ENCODE measurements around the gene TMEM204. TPM values are rescaled to one million over a fixed set of nuclear protein-coding genes. Genes with fewer than 3 reads are reported as not detected.

The TMEM204 gene
- total RNA-seq, 1 experiment from 2014 or later, result not detected

DNA sequence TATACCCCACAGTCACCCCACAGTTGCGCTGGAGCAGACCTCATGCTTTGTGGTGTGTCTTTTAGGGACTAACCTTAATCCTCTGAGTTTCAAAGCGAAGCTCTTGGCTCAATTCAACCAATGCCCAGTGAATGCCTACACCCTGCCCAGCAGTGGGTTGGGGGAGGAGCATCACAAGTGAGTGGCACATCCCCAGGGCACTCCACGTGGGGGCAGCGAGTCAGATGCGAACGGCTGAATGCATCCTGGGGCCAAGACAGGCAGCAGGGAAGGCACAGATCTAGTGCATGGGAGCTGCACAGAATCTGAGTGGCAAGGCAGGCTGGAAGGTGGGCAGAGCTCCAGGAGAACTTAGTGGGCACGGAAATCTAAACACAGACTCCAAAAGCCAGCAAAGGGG is 39.2 kb downstream of the TMEM204 start:
- Histone ChIP-seq H2AFZ (ENCODE audit: low read length) (no peak overlapping the region), H3K36me3 (ENCODE audit: insufficient read depth, low read length) (no peaks in the 10 kb centered on the region; the same call in 1 of the 2 replicates), H3K4me2 (ENCODE audit: low read depth, low read length, poor library complexity, severe bottlenecking) (no peak overlapping the region), H3K27me3 (ENCODE audit: low read length) (no peaks in the 10 kb centered on the region), H3K27ac (ENCODE audit: low read length) (no peak overlapping the region), H3K9ac (ENCODE audit: low read length) (no peak overlapping the region), H3K9me2 (replicated peaks; ENCODE audit: insufficient read depth, low read length) (no peaks in the 10 kb centered on the region), H3K4me1 (ENCODE audit: low read length) (no peaks in the 10 kb centered on the region), H3K4me3 (ENCODE audit: low read length) (no peak overlapping the region), H3K79me2 (ENCODE audit: low read length) (no peaks in the 10 kb centered on the region), H3K9me3 (ENCODE audit: low read length) (no peaks in the 10 kb centered on the region; the same call in 1 of the 2 replicates), H4K20me1 (ENCODE audit: insufficient read depth, low read depth, low read length) (no peaks in the 10 kb centered on the region)
- DNase-seq, result no peak

DNA sequence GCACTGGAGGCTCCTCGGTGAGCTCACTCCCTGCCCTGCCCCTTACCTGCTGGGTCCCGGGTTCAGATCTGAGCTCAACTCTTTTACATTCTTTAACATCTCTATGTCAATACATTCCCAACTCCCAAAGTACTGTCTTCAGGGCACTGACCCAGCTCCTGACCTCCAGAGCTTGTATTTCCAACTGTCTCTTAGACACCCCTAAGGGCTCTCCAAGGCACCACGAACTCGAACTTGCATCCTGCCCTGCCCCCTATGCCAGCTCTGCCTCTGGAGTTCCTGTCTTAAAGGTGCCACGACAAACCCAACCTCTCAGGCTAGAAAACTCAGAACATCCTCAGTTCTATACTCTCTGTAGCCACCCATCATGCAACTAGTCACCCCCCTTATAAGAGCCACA is 39.8 kb downstream of the TMEM204 start:
- H3K9me2 ChIP-seq (replicated peaks; ENCODE audit: insufficient read depth, low read length), result no peaks in the 10 kb centered on the region
- no peak overlapping the region for H2AFZ ChIP-seq (ENCODE audit: low read length)
- no peak overlapping the region for H3K9ac ChIP-seq (ENCODE audit: low read length)
- H3K4me2 ChIP-seq (ENCODE audit: low read depth, low read length, poor library complexity, severe bottlenecking), result no peak overlapping the region
- no peak for DNase-seq
- no peak overlapping the region for H3K27ac ChIP-seq (ENCODE audit: low read length)
- no peaks in the 10 kb centered on the region; the same call in 1 of the 2 replicates for H3K36me3 ChIP-seq (ENCODE audit: insufficient read depth, low read length)
- no peaks in the 10 kb centered on the region; the same call in 1 of the 2 replicates for H3K9me3 ChIP-seq (ENCODE audit: low read length)
- H3K4me1 ChIP-seq (ENCODE audit: low read length), result no peaks in the 10 kb centered on the region
- H3K27me3 ChIP-seq (ENCODE audit: low read length), result no peaks in the 10 kb centered on the region
- H4K20me1 ChIP-seq (ENCODE audit: insufficient read depth, low read depth, low read length), result no peaks in the 10 kb centered on the region
- H3K4me3 ChIP-seq (ENCODE audit: low read length), result no peak overlapping the region
- no peaks in the 10 kb centered on the region for H3K79me2 ChIP-seq (ENCODE audit: low read length)

DNA sequence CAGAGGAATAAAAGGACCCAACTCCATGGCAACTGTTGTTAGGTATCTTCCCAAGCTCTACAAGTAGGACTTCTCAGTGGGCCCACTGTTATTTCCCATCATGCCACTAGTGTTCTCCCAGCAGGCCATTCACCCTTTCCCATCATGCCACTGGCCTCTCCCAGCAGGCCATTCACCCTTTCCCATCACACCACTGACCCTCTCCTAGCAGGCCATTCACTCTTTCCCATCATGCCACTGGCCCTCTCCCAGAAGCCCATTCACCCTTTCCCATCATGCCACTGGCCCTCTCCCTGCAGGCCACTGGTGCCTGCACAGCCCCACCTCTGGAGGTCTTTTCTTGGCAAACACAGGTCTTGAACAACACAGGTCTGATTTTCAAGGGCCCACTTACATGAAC is 42.1 kb downstream of the TMEM204 start:
- DNase-seq, result no peak
- Histone ChIP-seq H3K9me2 (replicated peaks; ENCODE audit: insufficient read depth, low read length) (no peaks in the 10 kb centered on the region), H3K4me2 (ENCODE audit: low read depth, low read length, poor library complexity, severe bottlenecking) (no peak overlapping the region), H3K27ac (ENCODE audit: low read length) (no peak overlapping the region), H3K4me1 (ENCODE audit: low read length) (no peaks in the 10 kb centered on the region), H4K20me1 (ENCODE audit: insufficient read depth, low read depth, low read length) (no peaks in the 10 kb centered on the region), H3K36me3 (ENCODE audit: insufficient read depth, low read length) (no peaks in the 10 kb centered on the region; the same call in 1 of the 2 replicates), H3K4me3 (ENCODE audit: low read length) (no peak overlapping the region), H3K9ac (ENCODE audit: low read length) (no peak overlapping the region), H3K79me2 (ENCODE audit: low read length) (no peaks in the 10 kb centered on the region), H3K9me3 (ENCODE audit: low read length) (no peaks in the 10 kb centered on the region; the same call in 1 of the 2 replicates), H3K27me3 (ENCODE audit: low read length) (no peaks in the 10 kb centered on the region), H2AFZ (ENCODE audit: low read length) (no peak overlapping the region)

DNA sequence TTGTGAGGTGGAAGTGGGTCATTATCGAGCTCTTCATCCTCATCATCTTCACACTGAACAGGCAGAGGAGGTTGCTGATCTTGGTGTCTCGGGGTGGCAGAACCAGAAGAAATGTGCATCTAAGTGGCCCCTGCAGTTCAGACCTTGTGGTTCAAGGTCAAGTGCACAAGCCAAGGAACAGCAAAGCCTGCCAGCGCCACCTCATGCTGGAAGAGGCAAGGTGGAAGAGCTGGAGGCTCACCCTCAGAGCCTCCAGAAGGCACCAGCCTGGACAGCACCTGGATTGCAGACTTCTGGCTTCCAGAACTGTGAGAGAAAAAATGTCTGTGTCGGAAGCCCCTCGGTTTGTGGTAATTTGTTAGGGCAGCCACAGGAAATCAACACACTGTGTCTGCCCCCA is 45.7 kb downstream of the TMEM204 start:
- no peaks in the 10 kb centered on the region for H3K79me2 ChIP-seq (ENCODE audit: low read length)
- H3K27me3 ChIP-seq (ENCODE audit: low read length), result no peaks in the 10 kb centered on the region
- no peak overlapping the region for H3K4me2 ChIP-seq (ENCODE audit: low read depth, low read length, poor library complexity, severe bottlenecking)
- DNase-seq, result no peak
- H2AFZ ChIP-seq (ENCODE audit: low read length), result no peak overlapping the region
- no peaks in the 10 kb centered on the region for H3K4me1 ChIP-seq (ENCODE audit: low read length)
- no peaks in the 10 kb centered on the region for H4K20me1 ChIP-seq (ENCODE audit: insufficient read depth, low read depth, low read length)
- H3K27ac ChIP-seq (ENCODE audit: low read length), result no peak overlapping the region
- no peak overlapping the region for H3K9ac ChIP-seq (ENCODE audit: low read length)
- H3K4me3 ChIP-seq (ENCODE audit: low read length), result no peak overlapping the region
- H3K9me3 ChIP-seq (ENCODE audit: low read length), result no peaks in the 10 kb centered on the region; the same call in 1 of the 2 replicates
- H3K9me2 ChIP-seq (replicated peaks; ENCODE audit: insufficient read depth, low read length), result no peaks in the 10 kb centered on the region
- H3K36me3 ChIP-seq (ENCODE audit: insufficient read depth, low read length), result peaks cover 3% of the 10 kb centered on the region; the same call in 1 of the 2 replicates

DNA sequence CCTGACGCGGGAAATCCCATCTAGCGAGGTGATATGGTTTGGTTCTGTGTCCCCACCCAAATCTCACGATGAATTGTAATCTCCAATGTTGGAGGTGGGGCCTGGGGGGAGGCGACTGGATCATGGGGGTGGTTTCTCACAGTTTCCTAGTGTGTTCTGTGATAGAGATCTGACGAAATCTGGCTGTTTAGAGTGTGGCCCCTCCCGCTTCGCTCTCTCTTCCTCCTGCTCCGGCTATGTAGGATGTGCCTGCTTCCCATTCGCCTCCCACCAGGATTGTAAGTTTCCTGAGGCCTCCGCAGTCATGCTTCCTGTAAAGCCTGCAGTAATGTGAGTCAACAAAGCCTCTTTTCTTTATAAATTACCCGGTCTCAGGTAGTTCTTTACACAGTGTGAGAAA is 46.8 kb downstream of the TMEM204 start:
- Histone ChIP-seq H3K9ac (ENCODE audit: low read length) (no peak overlapping the region), H2AFZ (ENCODE audit: low read length) (no peak overlapping the region), H3K4me3 (ENCODE audit: low read length) (no peak overlapping the region), H3K36me3 (ENCODE audit: insufficient read depth, low read length) (peaks cover 3% of the 10 kb centered on the region; the same call in 1 of the 2 replicates), H3K27me3 (ENCODE audit: low read length) (no peaks in the 10 kb centered on the region), H3K79me2 (ENCODE audit: low read length) (no peaks in the 10 kb centered on the region), H3K4me2 (ENCODE audit: low read depth, low read length, poor library complexity, severe bottlenecking) (no peak overlapping the region), H4K20me1 (ENCODE audit: insufficient read depth, low read depth, low read length) (no peaks in the 10 kb centered on the region), H3K9me2 (replicated peaks; ENCODE audit: insufficient read depth, low read length) (no peaks in the 10 kb centered on the region), H3K4me1 (ENCODE audit: low read length) (no peaks in the 10 kb centered on the region), H3K27ac (ENCODE audit: low read length) (no peak overlapping the region), H3K9me3 (ENCODE audit: low read length) (no peaks in the 10 kb centered on the region; the same call in 1 of the 2 replicates)
- DNase-seq, result no peak

DNA sequence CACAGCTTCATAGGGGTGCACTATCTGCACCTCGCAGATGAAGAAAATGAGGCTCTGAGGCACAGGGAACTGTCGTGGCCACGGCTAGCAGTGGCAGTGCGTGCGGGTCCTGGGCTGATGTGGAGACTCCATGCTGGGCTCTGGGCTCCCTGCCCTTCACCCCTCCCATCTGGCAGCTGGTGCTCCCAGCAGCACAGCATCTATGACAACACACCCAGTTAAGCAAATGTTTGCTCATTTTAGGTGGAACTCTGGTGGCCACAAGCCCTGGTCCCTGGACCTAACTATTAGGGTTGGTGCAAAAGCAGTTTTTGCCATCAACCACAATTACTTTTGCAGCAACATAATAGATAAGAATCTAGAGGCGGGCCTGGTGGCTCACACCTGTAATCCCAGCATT is 47.5 kb downstream of the TMEM204 start:
- peaks cover 3% of the 10 kb centered on the region; the same call in 1 of the 2 replicates for H3K36me3 ChIP-seq (ENCODE audit: insufficient read depth, low read length)
- no peak overlapping the region for H3K9ac ChIP-seq (ENCODE audit: low read length)
- no peaks in the 10 kb centered on the region for H4K20me1 ChIP-seq (ENCODE audit: insufficient read depth, low read depth, low read length)
- no peak for DNase-seq
- no peak overlapping the region for H3K27ac ChIP-seq (ENCODE audit: low read length)
- no peaks in the 10 kb centered on the region for H3K27me3 ChIP-seq (ENCODE audit: low read length)
- H3K4me1 ChIP-seq (ENCODE audit: low read length), result no peaks in the 10 kb centered on the region
- no peak overlapping the region for H2AFZ ChIP-seq (ENCODE audit: low read length)
- H3K79me2 ChIP-seq (ENCODE audit: low read length), result no peaks in the 10 kb centered on the region
- no peaks in the 10 kb centered on the region for H3K9me3 ChIP-seq (ENCODE audit: low read length)
- H3K4me2 ChIP-seq (ENCODE audit: low read depth, low read length, poor library complexity, severe bottlenecking), result no peak overlapping the region
- H3K4me3 ChIP-seq (ENCODE audit: low read length), result no peak overlapping the region
- H3K9me2 ChIP-seq (replicated peaks; ENCODE audit: insufficient read depth, low read length), result no peaks in the 10 kb centered on the region

DNA sequence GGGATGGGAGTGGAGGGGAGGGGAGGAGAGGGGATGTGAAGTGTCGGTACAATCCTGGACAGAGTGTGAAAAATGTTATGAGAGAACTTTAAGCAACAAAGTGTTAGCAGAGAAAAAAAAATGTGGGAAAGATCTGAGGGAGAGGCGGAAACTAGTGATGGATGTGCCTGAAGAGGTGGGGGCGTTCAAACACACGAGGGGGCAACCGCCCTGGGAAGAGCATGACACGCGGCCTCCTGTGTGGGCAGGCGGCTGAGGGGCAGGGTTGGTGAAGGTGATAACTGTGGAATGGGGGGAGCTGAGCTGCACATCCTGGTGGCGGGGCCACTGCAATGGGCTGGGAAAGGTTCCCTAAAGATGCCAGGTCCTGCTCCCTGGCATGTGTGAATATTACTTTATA is 48.3 kb downstream of the TMEM204 start:
- Histone ChIP-seq H3K9me2 (replicated peaks; ENCODE audit: insufficient read depth, low read length) (no peaks in the 10 kb centered on the region), H3K27me3 (ENCODE audit: low read length) (no peaks in the 10 kb centered on the region), H2AFZ (ENCODE audit: low read length) (no peak overlapping the region), H3K79me2 (ENCODE audit: low read length) (no peaks in the 10 kb centered on the region), H3K4me1 (ENCODE audit: low read length) (no peaks in the 10 kb centered on the region), H4K20me1 (ENCODE audit: insufficient read depth, low read depth, low read length) (no peaks in the 10 kb centered on the region), H3K36me3 (ENCODE audit: insufficient read depth, low read length) (peaks cover 3% of the 10 kb centered on the region; the same call in 1 of the 2 replicates), H3K9me3 (ENCODE audit: low read length) (no peaks in the 10 kb centered on the region), H3K27ac (ENCODE audit: low read length) (no peak overlapping the region), H3K4me2 (ENCODE audit: low read depth, low read length, poor library complexity, severe bottlenecking) (no peak overlapping the region), H3K4me3 (ENCODE audit: low read length) (no peak overlapping the region), H3K9ac (ENCODE audit: low read length) (no peak overlapping the region)
- no peak for DNase-seq

DNA sequence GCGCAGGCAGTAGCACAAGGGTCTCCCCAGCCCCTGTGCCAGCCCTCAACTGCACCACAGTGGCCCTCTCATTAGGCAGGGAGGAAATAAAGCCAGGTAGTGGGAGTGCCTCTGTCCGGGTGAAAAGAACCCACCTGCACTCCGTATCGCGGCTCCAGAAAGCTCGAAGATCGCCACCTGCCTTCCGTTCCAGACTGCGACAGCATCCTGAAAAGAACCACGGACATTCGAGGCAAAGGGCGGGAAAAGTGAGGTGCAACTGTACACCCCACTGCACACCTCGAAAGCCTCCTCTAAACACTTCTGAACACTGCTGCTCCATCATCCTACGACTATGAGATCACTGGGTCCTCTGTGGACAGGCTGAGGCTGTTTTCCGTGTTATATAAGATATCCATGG is 49.7 kb downstream of the TMEM204 start:
- H4K20me1 ChIP-seq (ENCODE audit: insufficient read depth, low read depth, low read length), result no peaks in the 10 kb centered on the region

More for the DNA sequence above, 49.7 kb downstream of the TMEM204 start:
- Histone ChIP-seq H3K36me3 (ENCODE audit: insufficient read depth, low read length) (peaks cover 3% of the 10 kb centered on the region; the same call in 1 of the 2 replicates), H3K27me3 (ENCODE audit: low read length) (no peaks in the 10 kb centered on the region), H3K4me2 (ENCODE audit: low read depth, low read length, poor library complexity, severe bottlenecking) (no peak overlapping the region), H3K4me3 (ENCODE audit: low read length) (no peak overlapping the region), H2AFZ (ENCODE audit: low read length) (no peak overlapping the region), H3K4me1 (ENCODE audit: low read length) (no peaks in the 10 kb centered on the region), H3K9me2 (replicated peaks; ENCODE audit: insufficient read depth, low read length) (no peaks in the 10 kb centered on the region), H3K9ac (ENCODE audit: low read length) (no peak overlapping the region), H3K9me3 (ENCODE audit: low read length) (no peaks in the 10 kb centered on the region), H3K79me2 (ENCODE audit: low read length) (no peaks in the 10 kb centered on the region), H3K27ac (ENCODE audit: low read length) (no peak overlapping the region)
- DNase-seq, result no peak

Measured in Karpas-422 (cell line).